Activated CD8-positive, alpha-beta memory T cell treated with anti-CD3 and anti-CD28 coated beads for 36 hours (primary cell): ENCODE results near the gene EYA3. TPM values are rescaled to one million over a fixed set of nuclear protein-coding genes. Genes with fewer than 3 reads are reported as not detected.

ENCODE experiments used
- CTCF ChIA-PET: fragments of 350-600 bp; sonication (Branson Sonifier 250); formaldehyde crosslinking; loops from one replicate; lab custom pipeline; 2021; ENCODE audit warnings: antibody characterized with exemption; lab: Charles Lee
- POLR2A ChIA-PET: fragments of 350-600 bp; sonication (Branson Sonifier 250); formaldehyde crosslinking; loops from one replicate; lab custom pipeline; 2021; ENCODE audit warnings: antibody characterized with exemption; lab: Charles Lee
- total RNA-seq, 2 experiments: library from RNA; stranded (reverse); gene quantifications; one replicate each; pipeline ENCODE4 v1.2.3, GENCODE V29; 2021

Gene EYA3
- total RNA-seq, 2 experiments from 2014 or later = 37.5 to 39.6 TPM

GRCh38 chr1:27937524-27937836, 150.9 kb downstream of the EYA3 start:
- ChIA-PET CTCF (no interaction called here), POLR2A (no interaction called here)

- CTCF ChIA-PET = no interaction called here
- POLR2A ChIA-PET = no interaction called here
Measured at GRCh38 chr1:27936370-27936769, 152.0 kb downstream of the EYA3 start.

DNA sequence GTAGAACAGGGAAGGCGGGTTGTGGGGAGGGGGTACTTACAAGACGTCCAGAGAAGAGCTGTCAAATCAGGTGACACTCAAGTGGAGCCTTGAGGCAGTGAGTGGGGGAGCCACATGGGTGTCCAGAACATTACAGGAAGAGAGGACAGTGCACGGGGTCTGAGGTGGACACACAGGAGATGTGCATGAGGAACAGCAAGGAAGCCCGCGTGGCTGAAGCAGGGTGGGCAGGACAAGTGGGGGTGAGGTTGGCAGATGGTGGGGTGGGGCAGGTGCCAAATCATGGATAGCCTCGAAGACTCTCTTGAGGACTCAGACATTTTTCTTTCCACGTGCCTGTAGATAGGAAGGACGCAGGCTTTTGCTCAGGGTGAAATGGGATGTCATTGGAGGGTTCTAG, 152.7 kb downstream of the EYA3 start:
- CTCF ChIA-PET = interaction anchor here (1.3 kb wide), 1 partner anchor 78 kb away, joined by 4 read pairs; no protein-coding TSS in a partner anchor
- POLR2A ChIA-PET = no interaction called here

DNA sequence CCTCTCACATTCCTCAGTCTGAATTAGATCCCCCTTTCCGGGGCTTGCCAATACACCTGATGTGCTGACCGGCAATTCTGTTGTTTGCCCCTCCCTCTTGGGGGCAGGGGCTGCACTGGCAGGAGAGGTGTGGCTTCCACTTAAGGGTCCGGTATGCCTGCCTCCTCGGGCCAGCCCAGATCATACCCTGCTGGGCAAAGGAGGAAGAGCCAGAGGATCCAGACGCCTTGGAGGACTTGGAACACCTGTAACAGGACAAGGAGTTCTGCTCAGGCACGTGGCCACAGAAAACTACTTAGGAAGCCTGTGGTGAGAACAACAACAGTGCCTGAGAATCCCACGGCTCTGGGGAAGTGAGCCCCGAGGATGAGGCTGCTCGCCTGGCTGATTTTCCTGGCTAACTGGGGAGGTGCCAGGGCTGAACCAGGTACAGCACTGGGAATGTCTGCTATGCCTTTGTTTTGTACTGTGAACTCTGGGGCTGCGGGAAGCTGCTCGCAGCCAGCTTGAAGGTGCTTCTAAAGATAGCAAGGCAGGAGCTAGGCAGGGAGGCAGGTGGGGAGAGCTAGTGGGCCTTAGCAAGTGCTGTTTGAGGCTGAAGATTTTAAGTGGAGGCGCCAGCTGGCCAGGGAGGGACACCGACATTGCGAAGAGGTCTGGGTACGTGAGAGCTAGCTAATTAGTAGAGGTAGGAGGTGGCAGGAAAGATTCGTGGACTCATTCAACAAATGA, 153.4 kb downstream of the EYA3 start, which contains the start of gene SMPDL3B:
SMPDL3B (plus strand) TSS at position 183 of the 732 bp plus-strand sequence; CDS start at position 367, 184 bp downstream.
- CTCF ChIA-PET = interaction anchor here (1.3 to 1.7 kb wide), 2 partner anchors 77 to 157 kb away, joined by 4 to 9 read pairs; no protein-coding TSS in a partner anchor
- POLR2A ChIA-PET = no interaction called here

- CTCF ChIA-PET = no interaction called here
Measured at GRCh38 chr1:27931759-27932158, 156.7 kb downstream of the EYA3 start.

GRCh38 chr1:27931184-27931583, 157.2 kb downstream of the EYA3 start:
- ChIA-PET CTCF (no interaction called here), POLR2A (no interaction called here)

More at GRCh38 chr1:27931759-27932158, 156.7 kb downstream of the EYA3 start:
- POLR2A ChIA-PET = no interaction called here

DNA sequence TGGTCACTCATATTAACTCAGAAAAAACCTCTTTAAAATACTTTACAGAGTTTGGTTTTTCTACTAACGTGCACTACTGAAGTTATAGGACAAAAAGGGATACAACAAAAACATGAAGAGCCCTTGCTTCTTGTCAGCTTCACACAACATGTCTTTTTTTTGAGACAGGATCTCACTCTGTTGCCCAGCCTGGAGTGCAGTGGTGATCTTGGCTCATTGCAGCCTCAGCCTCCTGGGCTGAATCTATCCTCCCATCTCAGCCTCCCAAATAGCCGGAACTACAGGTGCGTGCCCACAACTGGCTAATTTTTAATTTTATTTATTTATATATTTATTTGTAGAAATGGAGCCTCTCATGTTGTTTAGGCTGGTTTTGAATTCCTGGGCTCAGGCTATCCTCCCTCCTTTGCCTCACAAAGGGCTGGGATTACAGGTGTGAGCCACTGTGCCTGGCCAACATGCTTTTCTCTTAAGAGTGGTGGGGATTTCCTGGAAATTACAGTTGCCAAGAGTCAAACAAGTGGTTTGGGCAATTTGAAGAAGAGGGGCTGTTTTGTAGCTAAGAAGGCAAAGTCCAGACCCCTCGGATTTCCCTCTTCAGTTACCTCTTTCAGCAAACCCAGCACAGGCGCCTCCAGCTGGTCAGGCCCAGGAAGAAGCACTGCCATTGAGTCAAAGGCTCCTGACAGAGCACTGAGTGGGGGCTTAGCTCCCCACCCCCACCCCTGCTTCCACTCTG, 160.0 kb downstream of the EYA3 start:
- CTCF ChIA-PET = no interaction called here
- POLR2A ChIA-PET = no interaction called here

GRCh38 chr1:27922272-27922671, 166.1 kb downstream of the EYA3 start:
- ChIA-PET POLR2A (no interaction called here), CTCF (no interaction called here)

Other genes starting within 250 kb of the EYA3 start
- gene THEMIS2, start 216.1 kb downstream of the EYA3 start, total RNA-seq = 10 to 100 TPM; 13.3 to 17.1 TPM
- gene RPA2, start 174.0 kb downstream of the EYA3 start, total RNA-seq = 100 to 1,000 TPM in 1 of 2 experiments, 10 to 100 TPM in 1; 93.7 to 107 TPM
- gene SMPDL3B, start 153.6 kb downstream of the EYA3 start, total RNA-seq = under 1 TPM; 0.63 to 0.92 TPM
- 1 to 10 TPM; 6.2 to 7.5 TPM for gene XKR8, start 128.6 kb downstream of the EYA3 start, total RNA-seq
- gene PTAFR, start 88.1 kb upstream of the EYA3 start, total RNA-seq = under 1 TPM; 0.21 to 0.32 TPM
- gene DNAJC8, start 144.4 kb upstream of the EYA3 start, total RNA-seq = 100 to 1,000 TPM; 103 to 108 TPM
- 100 to 1,000 TPM; 147 to 149 TPM for gene ATP5IF1, start 147.5 kb upstream of the EYA3 start, total RNA-seq
- 10 to 100 TPM; 22.8 to 23.3 TPM for gene SESN2, start 170.9 kb upstream of the EYA3 start, total RNA-seq
- 10 to 100 TPM; 17.7 to 21.0 TPM for gene MED18, start 240.4 kb upstream of the EYA3 start, total RNA-seq